Measurements from ENCODE around the gene SPTA1. TPM values are rescaled to one million over a fixed set of nuclear protein-coding genes. Genes with fewer than 3 reads are reported as not detected.

SPTA1 gene
- total and polyA plus RNA-seq, 2 of the 4 experiments (the other 2 are of a cell fraction) = not detected

GRCh38 chr1:158577561-158577960 lies 109.0 kb downstream of the SPTA1 start:
- no peaks in the 10 kb centered on the region for H3K79me1 ChIP-seq (ENCODE audit: low read depth in 1 of 2, low read length in 2 of 2)
- no peak overlapping the region for H4K5ac ChIP-seq (ENCODE audit: low read depth, low read length)
- ChIA-PET CTCF (no interaction called here), POLR2A (ENCODE audit: unreplicated experiment) (no interaction called here)
- no peak overlapping the region for H3K27ac ChIP-seq (ENCODE audit: insufficient read depth, low read length)
- H2BK5ac ChIP-seq (ENCODE audit: low read depth, low read length, poor library complexity, severe bottlenecking) = no peak overlapping the region
- H3K9me3 ChIP-seq (ENCODE audit: control insufficient read depth, insufficient read depth, low read length) = no peaks in the 10 kb centered on the region
- no TSS peak for BruUV-seq (replicated peaks)
- H3K4me2 ChIP-seq (ENCODE audit: low read depth, low read length) = no peak overlapping the region
- H4K8ac ChIP-seq (ENCODE audit: low read depth in 2 of 2, low read length in 2 of 2) = no peak overlapping the region
- TF ChIP-seq SMC3 (IDR thresholded peaks at IDR 0.05; ENCODE audit: low read depth, low read length) (no peak), ELK1 (IDR thresholded peaks at IDR 0.05; ENCODE audit: borderline replicate concordance, low read depth, low read length) (no peak), POLR2A (IDR thresholded peaks at IDR 0.05; ENCODE audit: low read depth, low read length) (no peak), RCOR1 (IDR thresholded peaks at IDR 0.05; ENCODE audit: insufficient replicate concordance, low read length) (no peak), MAZ (IDR thresholded peaks at IDR 0.05; ENCODE audit: borderline replicate concordance, low read depth, low read length) (no peak), RAD21 (IDR thresholded peaks at IDR 0.05; ENCODE audit: low read length) (no peak), FOS (IDR thresholded peaks at IDR 0.05; ENCODE audit: low read depth, low read length) (no peak), BHLHE40 (IDR thresholded peaks at IDR 0.05; ENCODE audit: low read depth, low read length) (no peak), CEBPB (IDR thresholded peaks at IDR 0.05; ENCODE audit: low read depth, low read length) (no peak), MAFK (IDR thresholded peaks at IDR 0.05; ENCODE audit: low read depth, low read length) (no peak), MXI1 (IDR thresholded peaks at IDR 0.05; ENCODE audit: borderline replicate concordance, low read depth, low read length) (no peak), CTCF (conservative IDR thresholded peaks at IDR 0.05; ENCODE audit: low read depth, low read length) (no peak), RFX5 (IDR thresholded peaks at IDR 0.05; ENCODE audit: low read depth, low read length) (no peak), NFE2L2 (IDR thresholded peaks at IDR 0.05; ENCODE audit: low read depth, low read length) (no peak), USF2 (IDR thresholded peaks at IDR 0.05; ENCODE audit: low read depth, low read length) (no peak), CHD1 (IDR thresholded peaks at IDR 0.05; ENCODE audit: low read depth, low read length) (no peak)
- in situ Hi-C loops (cut with MboI; ENCODE audit: low sequenced_read_pairs) = no loop called here
- no CpG with 5 or more reads among the region's 3 CpGs for WGBS, 2 experiments (ENCODE audit: extremely low coverage in 2 of 2, insufficient read length in 1 of 2)
- DNase-seq = no peak
- H3K9ac ChIP-seq (ENCODE audit: low read depth, low read length) = no peak overlapping the region
- intact Hi-C loops (cut with micrococcal nuclease) = no loop called here
- H3K27me3 ChIP-seq (ENCODE audit: control insufficient read depth, insufficient read depth, low read length) = no peaks in the 10 kb centered on the region
- H4K20me1 ChIP-seq (ENCODE audit: insufficient read depth, low read length) = no peaks in the 10 kb centered on the region
- no peak for ATAC-seq (ENCODE audit: low read depth)
- H2BK120ac ChIP-seq (ENCODE audit: low read depth, low read length) = no peak overlapping the region
- no peak overlapping the region for H2AK5ac ChIP-seq (ENCODE audit: low read depth, low read length)
- H2AK9ac ChIP-seq (replicated peaks; ENCODE audit: low read depth, low read length, poor library complexity) = no peak overlapping the region
- H3K36me3 ChIP-seq (ENCODE audit: control insufficient read depth, insufficient read depth, low read length) = no peaks in the 10 kb centered on the region
- H2BK20ac ChIP-seq (ENCODE audit: low read depth, low read length) = no peak overlapping the region
- no peaks in the 10 kb centered on the region for H3K4me1 ChIP-seq (ENCODE audit: control insufficient read depth, insufficient read depth, low read length)
- H3K56ac ChIP-seq (ENCODE audit: extremely low read depth, insufficient read depth, low read length) = no peak overlapping the region
- no peaks in the 10 kb centered on the region for H3K9me1 ChIP-seq (ENCODE audit: insufficient read depth, low read length)
- no peak overlapping the region for H3K18ac ChIP-seq (ENCODE audit: low read depth, low read length)
- no peak overlapping the region for H4K91ac ChIP-seq (ENCODE audit: insufficient read depth, low read depth, low read length)
- H2AFZ ChIP-seq (replicated peaks; ENCODE audit: low read length, poor library complexity) = no peak overlapping the region
- no peak overlapping the region for H3K14ac ChIP-seq (replicated peaks; ENCODE audit: low read depth, low read length)
- H3K4ac ChIP-seq (ENCODE audit: low read depth, low read length) = no peak overlapping the region
- H3K23ac ChIP-seq (ENCODE audit: low read depth, low read length) = no peak overlapping the region
- no peak overlapping the region for H3K4me3 ChIP-seq (ENCODE audit: insufficient read depth, low read depth, low read length)
- H2BK15ac ChIP-seq (ENCODE audit: low read depth, low read length) = no peak overlapping the region
- dilution Hi-C loops (cut with HindIII; ENCODE audit: low sequenced_read_pairs, unreplicated experiment) = no loop called here

All from IMR-90 (cell line).